T-helper 1 cell treated with Interleukin-12 subunit alpha and Interleukin-12 subunit beta and Interleukin-4 antibody, amounts not matched to agents 30 ng/mL and 1 ng/mL, for 36 hours (primary cell): ENCODE measurements around the gene PHF2. TPM values are rescaled to one million over a fixed set of nuclear protein-coding genes. Genes with fewer than 3 reads are reported as not detected.

ENCODE experiments used
- intact Hi-C: fragments of 100-400 bp; cut with micrococcal nuclease; formaldehyde crosslinking; loops from one replicate; pipeline ENCODE4 v1.15.1; 2024
- total RNA-seq: library from RNA; stranded (reverse); gene quantifications from 2 replicates; pipeline ENCODE4 v1.2.3, GENCODE V29; 2022

The PHF2 gene
- total RNA-seq, 1 donor from 2014 or later: 29.9 TPM

DNA sequence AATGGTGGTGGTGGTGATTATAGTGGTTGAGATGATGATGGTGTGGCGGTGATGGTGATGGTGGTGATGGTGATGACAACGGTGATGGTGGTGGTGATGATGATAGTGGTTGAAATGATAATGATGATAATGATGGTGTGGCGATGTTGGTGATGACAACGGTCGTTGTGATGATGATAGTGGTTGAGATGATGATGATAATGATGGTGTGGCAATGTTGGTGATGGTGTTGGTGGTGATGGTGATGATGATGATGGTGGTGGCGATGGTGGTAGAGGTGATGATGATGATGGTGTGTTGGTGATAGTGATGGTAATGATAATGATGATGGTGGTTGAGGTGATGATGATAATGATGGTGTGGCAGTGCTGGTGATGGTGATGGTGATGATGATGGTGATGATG lies 48.0 kb downstream of the PHF2 start:
- intact Hi-C loops: no loop called here

DNA sequence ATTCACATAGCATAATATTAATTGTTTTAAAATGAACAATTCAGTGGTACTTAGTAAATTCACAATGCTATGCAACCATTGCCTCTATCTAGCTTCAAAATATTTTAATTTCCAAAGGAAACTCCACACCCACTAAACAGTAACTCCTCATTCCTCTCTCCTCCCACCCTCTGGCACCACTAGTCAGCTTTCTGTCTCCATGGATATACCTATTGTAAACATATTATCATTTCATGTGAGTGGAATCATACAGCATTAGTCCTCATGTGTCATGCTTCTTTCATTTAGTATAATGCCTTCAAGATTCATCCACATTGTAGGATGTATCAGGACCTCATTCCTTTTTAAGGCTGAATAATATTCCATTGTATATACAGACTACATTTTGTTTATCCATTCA lies 48.6 kb downstream of the PHF2 start:
- intact Hi-C loops: no loop called here

- intact Hi-C loops: no loop called here
Measured at GRCh38 chr9:93629920-93630319, 53.5 kb downstream of the PHF2 start.

- intact Hi-C loops: no loop called here
Measured at GRCh38 chr9:93630806-93631411, 54.5 kb downstream of the PHF2 start.

- intact Hi-C loops: no loop called here
Measured at GRCh38 chr9:93633492-93634221, 57.3 kb downstream of the PHF2 start.

- intact Hi-C loops: no loop called here
Measured at GRCh38 chr9:93634311-93635185, 58.2 kb downstream of the PHF2 start.

DNA sequence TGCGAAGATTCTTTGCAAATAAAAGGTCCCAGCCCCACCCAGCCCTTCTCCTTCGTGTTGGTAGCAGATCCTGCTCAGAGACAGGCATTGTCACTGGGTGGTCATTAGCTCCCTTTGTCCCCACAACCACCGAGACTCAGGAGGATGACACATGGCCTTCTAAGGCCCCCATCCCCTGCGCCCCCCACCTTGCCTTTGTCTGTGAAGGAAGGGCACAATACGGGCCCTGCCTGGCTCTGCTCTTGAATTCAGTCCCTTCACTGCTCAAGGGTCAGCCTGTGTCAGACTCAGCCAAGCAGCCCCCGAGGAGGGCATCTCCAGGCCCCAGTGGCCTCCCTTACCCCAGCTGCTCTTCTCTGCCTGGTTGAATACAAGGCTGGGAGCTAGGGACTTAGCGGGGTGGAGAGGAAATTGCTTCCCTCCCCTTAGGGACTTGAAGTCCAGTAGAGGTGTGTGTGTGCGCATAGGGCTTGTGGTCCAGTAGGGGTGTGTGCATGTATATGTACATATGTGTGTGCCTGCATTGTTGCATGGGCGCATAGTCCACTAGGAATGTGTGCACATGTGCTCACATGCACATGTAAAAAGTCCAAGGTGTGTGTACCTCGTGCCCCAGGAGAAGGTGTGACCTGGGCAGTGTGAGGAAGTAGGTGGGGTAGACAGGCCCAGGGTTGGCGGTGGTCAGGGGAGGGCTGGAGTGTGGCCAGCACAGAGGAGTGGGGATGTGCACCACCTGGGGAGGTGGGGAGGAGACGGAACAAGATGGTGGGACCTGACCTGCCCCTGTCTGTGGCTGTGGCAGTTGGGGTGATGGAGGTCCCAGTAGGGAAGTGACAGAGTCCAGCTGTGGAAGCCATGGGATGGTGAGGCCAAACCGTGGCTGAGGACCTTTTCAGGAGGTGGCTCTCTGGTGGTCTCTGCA lies 59.1 kb downstream of the PHF2 start:
- intact Hi-C loops: no loop called here

DNA sequence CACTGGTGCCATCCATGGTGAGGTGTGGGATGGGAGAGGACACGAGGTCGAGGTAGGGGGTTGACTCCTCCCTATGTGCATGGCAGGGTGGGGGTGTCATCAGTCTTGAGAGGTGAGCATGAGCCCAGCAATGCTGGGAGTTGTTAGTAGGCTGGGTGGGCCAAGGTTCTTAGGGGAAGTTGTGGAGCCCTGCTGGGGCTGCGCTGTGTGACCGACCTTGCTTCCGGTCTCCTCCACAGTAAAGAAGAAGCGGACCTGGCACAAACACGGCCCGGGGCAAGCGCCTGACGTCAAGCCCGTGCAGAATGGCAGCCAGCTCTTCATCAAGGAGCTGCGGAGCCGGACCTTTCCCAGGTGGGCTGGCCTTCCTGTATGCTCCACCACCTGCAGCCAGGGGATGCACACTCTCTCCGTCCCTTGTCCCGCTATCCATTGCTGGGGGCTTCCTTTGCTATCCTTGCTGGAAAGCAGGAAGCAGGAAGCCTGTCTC lies 59.8 kb downstream of the PHF2 start:
- intact Hi-C loops: no loop called here

- intact Hi-C loops: no loop called here
Measured at GRCh38 chr9:93636667-93637066, 60.3 kb downstream of the PHF2 start.

- intact Hi-C loops: no loop called here
Measured at GRCh38 chr9:93637886-93638285, 61.5 kb downstream of the PHF2 start.

GRCh38 chr9:93640027-93640426 lies 63.6 kb downstream of the PHF2 start:
- intact Hi-C loops: no loop called here

DNA sequence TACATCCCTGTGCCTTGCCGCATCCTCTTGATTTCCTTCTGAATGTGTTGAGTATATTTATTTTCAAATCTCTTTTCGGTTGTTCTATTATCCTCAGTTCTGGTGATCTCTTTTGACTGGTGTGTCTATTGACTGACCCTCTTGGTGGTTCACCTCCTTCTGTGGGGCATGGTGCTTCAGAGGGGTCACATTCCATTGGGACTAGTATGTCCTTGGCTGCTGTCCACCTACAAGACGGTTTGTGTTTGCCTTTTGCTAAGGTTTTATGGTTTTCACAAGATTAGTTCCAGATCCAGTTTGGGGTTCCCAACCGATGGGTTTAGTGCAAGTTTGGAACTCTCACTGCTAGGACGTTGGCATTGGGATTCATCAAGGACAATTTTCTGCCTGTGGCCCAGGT lies 66.6 kb downstream of the PHF2 start:
- intact Hi-C loops: no loop called here

DNA sequence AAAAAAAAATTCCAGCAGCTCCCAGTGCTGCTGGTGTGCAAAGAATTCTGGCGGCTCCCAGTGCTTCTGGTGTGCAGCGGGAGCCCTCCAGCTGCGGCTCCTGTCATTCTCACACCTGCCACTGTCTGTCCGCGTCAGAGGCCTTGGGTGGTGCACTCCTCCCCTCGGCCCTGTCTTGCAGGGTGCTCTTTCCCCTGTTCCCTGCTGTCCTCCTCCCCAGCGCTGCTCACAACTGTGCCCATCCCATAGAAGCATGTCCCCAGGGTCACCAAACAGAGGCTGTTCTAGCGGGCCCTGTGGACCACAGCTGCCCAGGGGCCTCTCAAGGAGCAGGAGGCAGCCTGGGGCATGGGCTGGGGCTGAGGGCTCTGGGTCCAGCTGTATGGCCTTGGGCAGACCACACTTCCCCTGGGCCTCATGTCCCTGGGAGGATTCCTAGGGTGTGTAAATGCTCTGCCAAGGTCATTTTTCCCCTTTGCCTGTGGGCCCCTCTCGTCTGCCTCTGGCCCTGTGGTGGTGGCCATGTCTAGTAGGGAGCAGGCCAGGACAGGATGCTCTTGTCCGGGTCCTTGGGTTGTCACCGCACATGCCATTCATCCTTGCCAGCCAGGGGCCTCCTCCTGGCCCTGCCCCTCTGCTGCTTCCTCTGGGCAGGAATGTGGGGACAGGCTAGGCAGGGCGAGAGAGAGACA lies 68.2 kb downstream of the PHF2 start:
- intact Hi-C loops: no loop called here

GRCh38 chr9:93645149-93645889 lies 68.9 kb downstream of the PHF2 start:
- intact Hi-C loops: no loop called here

GRCh38 chr9:93645921-93646639 lies 69.7 kb downstream of the PHF2 start:
- intact Hi-C loops: no loop called here

- intact Hi-C loops: no loop called here
Measured at GRCh38 chr9:93646640-93647178, 70.3 kb downstream of the PHF2 start.

- intact Hi-C loops: no loop called here
Measured at GRCh38 chr9:93648181-93648580, 71.8 kb downstream of the PHF2 start.

GRCh38 chr9:93648836-93649235 lies 72.5 kb downstream of the PHF2 start:
- intact Hi-C loops: no loop called here
